Left lung (tissue), 10 donors: ENCODE measurements around the gene TRPT1. TPM values are rescaled to one million over a fixed set of nuclear protein-coding genes. Genes with fewer than 3 reads are reported as not detected.

Source experiments
- ATAC-seq: fragments of 200-7000 bp; cut with Tn5 transposase; one replicate; pipeline ENCODE4 v1.9.1; 2020; ENCODE audit warnings: moderate library complexity
- DNase-seq, 4 donors: peaks; one replicate each; pipeline ENCODE4 v3.0.0-alpha.2; 2013 to 2020
- H3K27ac ChIP-seq, 2 donors: fragments of 200-600 bp; sonication (generic) in 1 of 2; one replicate each; pipeline versions ENCODE4 v1.5.0 to v1.8.0; 2020 to 2021
- H3K27me3 ChIP-seq, 2 donors: fragments of 200-600 bp; sonication (generic) in 1 of 2; one replicate each; pipeline versions ENCODE4 v1.5.0 to v1.8.0; 2020 to 2021
- H3K36me3 ChIP-seq, 2 donors: fragments of 200-600 bp; sonication (generic) in 1 of 2; one replicate each; pipeline versions ENCODE4 v1.5.0 to v1.8.0; 2020 to 2021
- H3K4me1 ChIP-seq, 2 donors: fragments of 200-600 bp; one replicate each; pipeline ENCODE4 v1.8.0; 2021
- H3K4me3 ChIP-seq, 2 donors: fragments of 200-600 bp; sonication (generic) in 1 of 2; one replicate each; pipeline versions ENCODE4 v1.5.0 to v1.8.0; 2020 to 2021; ENCODE audit warnings: mild to moderate bottlenecking in 1 of 2
- H3K9me3 ChIP-seq, 2 donors: fragments of 200-600 bp; sonication (generic) in 1 of 2; one replicate each; pipeline versions ENCODE4 v1.5.0 to v1.8.0; 2020 to 2021
- CTCF ChIP-seq, 2 donors: fragments of 200-600 bp; sonication (generic) in 1 of 2; IDR thresholded peaks; one replicate each; pipeline versions ENCODE4 v1.5.0 to v1.8.0; 2021; ENCODE audit warnings: antibody characterized with exemption in 2 of 2
- intact Hi-C, 2 donors: fragments of 100-400 bp; cut with DNase I; formaldehyde crosslinking; loops; one replicate each; pipeline versions ENCODE4 v1.11.2 to v1.14.2; 2022
- polyA plus RNA-seq, 6 donors: library from polyadenylated mRNA; unstranded; fragments of 120-200 nt; gene quantifications; one replicate each; pipeline ENCODE4 v1.2.1, GENCODE V29; 2013; ENCODE audit not compliant: insufficient read length in 6 of 6
- total RNA-seq, 2 donors: library from RNA; stranded (reverse); fragmentation: NEBNext Ultra II Directional; extraction: Animal tissue kit (Norgen Biotek cat#: 25700); gene quantifications; one replicate each; pipeline ENCODE4 v1.2.1, GENCODE V29; 2021
- donor health status: DM: no; HTN: yes; CAD: no.
- donor health status: DM: no; HTN: no; CAD: no.

The TRPT1 gene
- total and polyA plus RNA-seq, 8 donors = 26.3 to 33.2 (median 28.2) TPM

DNA sequence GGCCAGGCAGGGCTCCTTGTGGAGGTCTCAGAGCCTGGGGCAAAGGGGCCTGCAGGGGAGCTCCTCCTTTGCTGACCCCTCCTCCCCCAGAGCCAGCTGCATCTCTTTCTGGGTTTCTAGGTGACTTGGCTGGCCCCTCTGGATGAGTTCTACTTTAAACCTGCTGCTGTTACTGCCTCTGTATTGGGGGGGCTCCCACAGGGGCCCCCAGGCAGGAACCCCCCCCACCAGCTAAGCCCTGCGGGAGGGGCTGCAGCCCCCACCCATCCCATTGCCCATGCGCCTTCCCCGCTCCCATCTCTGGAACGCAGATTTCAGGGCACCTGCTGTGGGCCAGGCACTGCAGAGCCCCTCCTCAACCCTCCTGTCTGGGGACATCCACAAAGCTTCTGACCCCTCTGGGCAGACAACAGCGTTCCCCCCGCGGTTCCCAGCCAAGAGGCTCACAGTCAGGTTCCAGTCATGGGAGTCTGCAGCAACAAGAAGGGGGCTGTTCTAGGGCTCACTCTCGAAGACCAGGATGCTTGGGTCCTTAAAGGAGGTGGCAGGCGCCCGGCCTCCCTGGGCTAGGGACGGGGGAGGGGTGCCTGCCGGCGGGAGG, 24.5 kb upstream of the TRPT1 start:
- H3K36me3 ChIP-seq = peaks cover 0 to 14% of the 10 kb centered on the region in 2 donors
- peaks cover 9 to 55% of the 10 kb centered on the region in 2 donors for H3K4me1 ChIP-seq
- DNase-seq (peak in 1 of 4 donors; percentile 65), ATAC-seq (no peak)
- H3K4me3 ChIP-seq = peak overlapping the region; percentile 27 to 87
- no peaks in the 10 kb centered on the region for H3K9me3 ChIP-seq
- TF ChIP-seq CTCF (IDR thresholded peaks at IDR 0.05) = no peak
- no peaks in the 10 kb centered on the region for H3K27me3 ChIP-seq
- intact Hi-C loops = no loop called here
- H3K27ac ChIP-seq = no peak overlapping the region

GRCh38 chr11:64249563-64250414, 23.8 kb upstream of the TRPT1 start:
- Histone ChIP-seq H3K27ac (no peak overlapping the region), H3K9me3 (no peaks in the 10 kb centered on the region), H3K27me3 (no peaks in the 10 kb centered on the region), H3K4me3 (no peak overlapping the region), H3K36me3 (peaks cover 0 to 6% of the 10 kb centered on the region in 2 donors), H3K4me1 (peaks cover 14 to 63% of the 10 kb centered on the region in 2 donors)
- ATAC-seq (no peak), DNase-seq (no peak)
- intact Hi-C loops = no loop called here
- no peak for TF ChIP-seq CTCF (IDR thresholded peaks at IDR 0.05)

GRCh38 chr11:64249038-64249437, 23.1 kb upstream of the TRPT1 start:
- ATAC-seq (no peak), DNase-seq (no peak)
- H3K27me3 ChIP-seq = no peaks in the 10 kb centered on the region
- peaks cover 14 to 64% of the 10 kb centered on the region in 2 donors for H3K4me1 ChIP-seq
- H3K36me3 ChIP-seq = peaks cover 0 to 4% of the 10 kb centered on the region in 2 donors
- intact Hi-C loops = no loop called here
- H3K27ac ChIP-seq = no peak overlapping the region
- H3K4me3 ChIP-seq = no peak overlapping the region
- no peaks in the 10 kb centered on the region for H3K9me3 ChIP-seq
- TF ChIP-seq CTCF (IDR thresholded peaks at IDR 0.05) = no peak

- no peak for TF ChIP-seq CTCF (IDR thresholded peaks at IDR 0.05)
- Histone ChIP-seq H3K4me3 (no peak overlapping the region), H3K9me3 (no peaks in the 10 kb centered on the region), H3K36me3 (peaks cover 0 to 9% of the 10 kb centered on the region in 2 donors), H3K4me1 (peaks cover 14 to 64% of the 10 kb centered on the region in 2 donors), H3K27me3 (no peaks in the 10 kb centered on the region), H3K27ac (no peak overlapping the region)
- no peak for ATAC-seq
- DNase-seq = no peak
- intact Hi-C loops = no loop called here
These were observed 22.6 kb upstream of the TRPT1 start for GRCh38 chr11:64248578-64248977.
